GM06990 (cell line): ENCODE results near the gene HNF4A.

Source experiments
- DNase-seq: peaks from one replicate; pipeline ENCODE4 v3.0.0-alpha.2; 2011; ENCODE audit not compliant: insufficient read length; ENCODE audit errors: extremely low read depth
- H3K27me3 ChIP-seq: replicated peaks from 2 replicates; pipeline ENCODE4 v1.6.0; 2011; ENCODE audit warnings: low read length; ENCODE audit not compliant: control insufficient read depth, insufficient read depth
- H3K36me3 ChIP-seq: 2 replicates; pipeline ENCODE4 v1.5.1; 2011; ENCODE audit warnings: low read length; ENCODE audit not compliant: control insufficient read depth, insufficient read depth
- H3K4me3 ChIP-seq: replicated peaks from 2 replicates; pipeline ENCODE4 v1.5.1; 2011; ENCODE audit warnings: low read depth, mild to moderate bottlenecking, control low read depth, low read length
- TF ChIP-seq, protein P1 (sequence below): IDR thresholded peaks from 2 replicates; pipeline ENCODE4 v1.5.1; 2011; ENCODE audit warnings: low read length, control low read depth, mild to moderate bottlenecking, inconsistent platforms; ENCODE audit not compliant: insufficient read depth, poor library complexity, severe bottlenecking

The HNF4A gene

DNA sequence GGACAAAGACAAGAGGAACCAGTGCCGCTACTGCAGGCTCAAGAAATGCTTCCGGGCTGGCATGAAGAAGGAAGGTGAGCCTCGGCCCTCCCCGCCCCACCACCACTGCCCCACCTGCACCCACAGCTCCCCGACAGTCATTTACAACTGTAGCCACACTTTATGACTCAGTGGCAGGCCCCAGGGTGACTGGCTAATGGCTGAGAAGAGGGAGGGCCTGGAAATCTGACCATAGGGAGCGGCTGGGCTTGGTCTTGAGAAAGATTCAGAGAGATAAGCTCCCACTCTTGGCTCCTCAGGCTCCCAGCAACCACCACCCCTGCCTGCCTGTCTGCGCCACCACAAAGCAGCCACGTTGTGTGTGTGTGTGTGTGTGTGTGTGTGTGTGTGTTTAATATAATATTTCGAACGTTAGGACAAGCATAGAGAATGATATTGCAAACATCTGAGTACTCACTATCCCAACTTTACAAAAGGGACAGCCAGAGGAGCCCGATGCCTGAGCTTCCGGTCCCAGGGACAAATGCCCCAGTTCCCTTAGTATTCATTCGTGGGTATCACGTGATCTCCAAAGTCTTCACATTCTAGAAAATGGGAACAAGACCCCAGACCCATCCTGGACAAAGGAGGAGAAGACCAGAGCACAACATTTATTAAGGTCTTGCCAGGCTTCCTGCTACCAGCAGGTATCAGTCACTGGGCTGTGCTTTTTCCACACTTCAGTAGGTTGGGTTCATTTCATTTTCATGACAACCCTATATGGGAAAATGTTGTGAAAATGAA lies 52.1 kb downstream of the HNF4A start:
- H3K4me3 ChIP-seq = no peak overlapping the region
- no peak for DNase-seq
- H3K36me3 ChIP-seq = no peaks in the 10 kb centered on the region
- no peaks in the 10 kb centered on the region; the same call in 1 of the 2 replicates for H3K27me3 ChIP-seq
- TF ChIP-seq, protein P1, sequence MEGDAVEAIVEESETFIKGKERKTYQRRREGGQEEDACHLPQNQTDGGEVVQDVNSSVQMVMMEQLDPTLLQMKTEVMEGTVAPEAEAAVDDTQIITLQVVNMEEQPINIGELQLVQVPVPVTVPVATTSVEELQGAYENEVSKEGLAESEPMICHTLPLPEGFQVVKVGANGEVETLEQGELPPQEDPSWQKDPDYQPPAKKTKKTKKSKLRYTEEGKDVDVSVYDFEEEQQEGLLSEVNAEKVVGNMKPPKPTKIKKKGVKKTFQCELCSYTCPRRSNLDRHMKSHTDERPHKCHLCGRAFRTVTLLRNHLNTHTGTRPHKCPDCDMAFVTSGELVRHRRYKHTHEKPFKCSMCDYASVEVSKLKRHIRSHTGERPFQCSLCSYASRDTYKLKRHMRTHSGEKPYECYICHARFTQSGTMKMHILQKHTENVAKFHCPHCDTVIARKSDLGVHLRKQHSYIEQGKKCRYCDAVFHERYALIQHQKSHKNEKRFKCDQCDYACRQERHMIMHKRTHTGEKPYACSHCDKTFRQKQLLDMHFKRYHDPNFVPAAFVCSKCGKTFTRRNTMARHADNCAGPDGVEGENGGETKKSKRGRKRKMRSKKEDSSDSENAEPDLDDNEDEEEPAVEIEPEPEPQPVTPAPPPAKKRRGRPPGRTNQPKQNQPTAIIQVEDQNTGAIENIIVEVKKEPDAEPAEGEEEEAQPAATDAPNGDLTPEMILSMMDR = no peak

DNA sequence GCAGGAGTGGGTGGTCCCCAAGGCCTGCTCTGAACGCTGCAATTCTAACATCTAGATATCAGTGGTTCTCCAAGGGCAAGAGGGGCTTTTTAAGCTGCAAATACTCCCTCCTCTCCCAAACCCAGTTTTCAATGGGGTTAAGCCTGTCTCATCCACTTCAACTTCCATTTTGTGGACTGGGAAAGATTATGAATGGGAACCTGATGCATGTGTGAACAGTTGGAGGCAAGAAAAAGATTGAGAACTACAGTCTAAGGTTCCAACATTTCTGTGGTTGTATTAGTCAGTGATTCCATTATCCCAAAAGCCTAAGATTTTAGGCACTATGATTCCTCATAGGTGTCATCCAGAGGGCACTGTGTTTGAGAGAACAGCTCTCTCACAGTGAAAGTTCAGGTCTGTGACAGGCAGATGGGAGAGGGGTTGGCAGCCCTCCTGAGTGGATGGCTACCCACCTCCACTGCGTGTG lies 53.7 kb downstream of the HNF4A start:
- TF ChIP-seq, protein P1 = no peak
- Histone ChIP-seq H3K36me3 (no peaks in the 10 kb centered on the region), H3K4me3 (no peak overlapping the region), H3K27me3 (no peaks in the 10 kb centered on the region; the same call in none of the 2 replicates)
- DNase-seq = no peak

DNA sequence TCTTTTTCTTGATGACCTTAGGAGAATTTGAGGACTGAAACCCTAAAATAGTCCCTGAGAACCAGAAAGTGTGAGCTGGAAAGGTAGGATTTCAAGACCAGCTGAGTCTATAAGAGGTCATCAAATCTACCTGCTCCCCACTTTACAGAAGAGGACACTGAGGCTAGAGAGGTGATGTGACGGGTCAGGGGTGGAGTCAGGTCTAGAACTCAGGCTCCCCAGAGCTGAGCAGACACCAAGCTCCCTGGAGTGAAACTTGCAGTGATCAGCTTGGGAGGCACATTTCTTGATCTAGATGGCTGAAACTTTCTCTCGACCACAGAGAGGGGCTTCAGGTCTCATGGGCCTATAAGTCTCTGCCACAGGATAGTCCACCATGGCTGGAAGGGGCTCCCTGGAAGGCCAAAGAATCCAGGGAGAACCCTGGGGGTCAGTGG lies 55.1 kb downstream of the HNF4A start:
- Histone ChIP-seq H3K4me3 (no peak overlapping the region), H3K27me3 (no peaks in the 10 kb centered on the region; the same call in none of the 2 replicates), H3K36me3 (no peaks in the 10 kb centered on the region)
- TF ChIP-seq, protein P1 = no peak
- no peak for DNase-seq

DNA sequence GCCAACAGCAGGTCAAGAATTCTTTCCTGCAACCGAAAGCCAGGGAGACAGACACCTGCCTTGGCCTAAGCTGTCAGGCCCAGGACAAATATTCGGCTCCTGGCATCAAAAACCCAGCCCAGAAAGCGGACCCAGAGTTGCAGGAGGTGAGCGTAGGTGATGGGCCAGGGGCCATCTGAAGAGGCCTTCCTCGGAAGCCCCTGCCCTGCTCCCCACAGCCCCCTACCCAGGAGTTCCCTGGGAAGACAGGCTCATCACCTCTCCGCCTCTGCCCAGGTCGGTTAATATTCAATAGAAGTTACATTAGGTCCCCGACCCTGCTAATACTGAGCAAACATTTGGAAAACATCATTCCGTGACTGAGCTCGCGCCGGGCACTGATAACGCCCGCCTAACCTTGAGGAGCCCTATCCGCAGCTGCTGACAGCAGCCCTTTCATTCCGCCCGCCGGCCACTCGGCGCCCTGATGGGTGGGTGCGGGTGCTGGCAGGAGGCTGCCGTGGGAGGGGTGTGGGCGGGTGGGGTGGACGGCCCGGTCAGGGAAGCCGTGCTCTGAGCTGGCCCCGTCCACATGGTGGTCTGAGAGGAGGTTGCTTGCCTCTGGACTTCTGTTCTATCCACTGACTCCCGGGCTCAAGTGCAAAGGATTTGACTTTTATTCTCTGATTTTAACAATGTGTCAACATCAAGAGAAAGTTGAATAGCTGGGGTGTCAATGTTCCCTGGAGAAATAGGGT lies 55.7 kb downstream of the HNF4A start:
- no peak for DNase-seq
- Histone ChIP-seq H3K4me3 (no peak overlapping the region), H3K27me3 (no peaks in the 10 kb centered on the region; the same call in none of the 2 replicates), H3K36me3 (no peaks in the 10 kb centered on the region)
- TF ChIP-seq, protein P1 = no peak

DNA sequence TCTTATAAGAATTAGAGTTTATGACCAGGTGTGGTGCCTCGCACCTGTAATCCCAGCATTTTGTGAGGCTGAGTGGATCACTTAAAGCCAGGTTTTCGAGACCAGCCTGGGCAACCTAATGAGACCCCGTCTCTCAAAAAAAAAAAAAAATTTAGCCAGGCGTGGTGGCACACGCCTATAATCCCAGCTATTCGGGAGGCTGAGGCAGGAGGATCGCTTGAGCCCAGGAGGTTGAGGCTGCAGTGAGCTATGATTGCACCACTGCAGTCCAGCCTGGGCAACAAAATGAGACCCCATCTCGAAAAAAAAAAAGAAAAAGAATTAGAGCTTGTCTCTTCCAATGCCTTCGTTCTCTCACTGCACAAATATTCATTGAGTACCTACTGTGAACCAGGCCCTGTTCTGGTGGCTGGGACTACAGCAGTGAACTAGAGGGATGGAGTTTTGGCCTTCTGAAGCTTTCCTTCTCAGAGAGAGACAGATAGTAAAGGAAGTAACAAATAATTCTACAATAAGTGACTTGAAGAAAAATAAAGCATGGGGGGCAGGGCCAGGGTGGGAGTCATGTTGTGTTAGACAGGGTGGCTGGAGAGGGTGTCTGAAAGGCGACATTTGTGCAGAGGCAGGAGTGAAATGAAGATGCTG lies 56.4 kb downstream of the HNF4A start:
- TF ChIP-seq, protein P1 = no peak
- Histone ChIP-seq H3K36me3 (no peaks in the 10 kb centered on the region), H3K27me3 (no peaks in the 10 kb centered on the region; the same call in none of the 2 replicates), H3K4me3 (no peak overlapping the region)
- DNase-seq = no peak
